ENCODE results near the gene DHRS7C.

The DHRS7C gene, protein sequence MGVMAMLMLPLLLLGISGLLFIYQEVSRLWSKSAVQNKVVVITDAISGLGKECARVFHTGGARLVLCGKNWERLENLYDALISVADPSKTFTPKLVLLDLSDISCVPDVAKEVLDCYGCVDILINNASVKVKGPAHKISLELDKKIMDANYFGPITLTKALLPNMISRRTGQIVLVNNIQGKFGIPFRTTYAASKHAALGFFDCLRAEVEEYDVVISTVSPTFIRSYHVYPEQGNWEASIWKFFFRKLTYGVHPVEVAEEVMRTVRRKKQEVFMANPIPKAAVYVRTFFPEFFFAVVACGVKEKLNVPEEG

DNA sequence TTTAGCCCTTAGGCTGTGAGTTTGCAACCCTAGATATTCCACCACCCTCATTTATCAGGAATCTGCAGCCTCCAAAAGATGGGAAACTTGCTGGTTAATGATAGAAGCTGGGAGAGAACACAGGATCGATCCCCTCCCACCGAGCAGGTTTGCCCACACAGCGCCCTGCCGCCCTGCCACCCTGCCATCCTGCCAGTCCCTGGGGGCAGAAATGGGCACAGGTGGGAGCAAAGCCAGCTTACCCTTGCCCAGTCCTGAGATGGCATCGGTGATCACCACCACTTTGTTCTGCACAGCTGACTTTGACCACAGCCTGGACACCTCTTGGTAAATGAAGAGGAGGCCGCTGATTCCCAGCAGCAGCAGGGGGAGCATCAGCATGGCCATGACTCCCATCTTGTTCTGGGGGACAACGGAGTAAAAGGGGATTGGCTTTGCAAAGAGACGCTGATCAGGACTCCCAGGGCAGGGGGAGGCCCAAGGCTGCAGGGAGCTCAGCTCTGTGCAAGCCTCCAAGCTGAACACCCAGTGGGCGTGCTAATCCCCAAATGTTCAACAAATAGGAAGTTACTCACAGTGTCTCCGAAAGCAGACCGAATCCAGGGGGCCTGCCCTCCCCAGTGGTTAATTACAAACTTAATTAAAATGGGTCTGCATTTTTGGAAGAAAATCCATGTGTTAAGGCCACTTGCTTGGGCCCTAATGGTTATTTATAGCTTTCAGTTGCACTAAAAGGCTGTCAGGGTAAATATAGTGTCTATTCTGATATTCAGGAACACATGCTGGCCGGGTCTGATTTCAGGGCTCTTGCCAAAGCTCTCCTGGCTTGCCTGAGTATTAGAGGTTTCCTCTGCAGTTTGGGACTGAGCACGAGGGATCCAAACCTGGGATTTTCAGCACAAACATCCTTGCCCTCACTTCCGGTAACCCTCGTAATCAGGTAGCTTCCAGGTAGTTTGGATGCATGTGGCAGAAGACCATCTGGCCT lies at the start of gene DHRS7C:
TSS of gene DHRS7C (minus strand) at position 704 of the 988 bp plus-strand sequence. CDS start at position 396, 308 bp downstream.
- DNase-seq (ENCODE audit: low spot score): no peak

DNA sequence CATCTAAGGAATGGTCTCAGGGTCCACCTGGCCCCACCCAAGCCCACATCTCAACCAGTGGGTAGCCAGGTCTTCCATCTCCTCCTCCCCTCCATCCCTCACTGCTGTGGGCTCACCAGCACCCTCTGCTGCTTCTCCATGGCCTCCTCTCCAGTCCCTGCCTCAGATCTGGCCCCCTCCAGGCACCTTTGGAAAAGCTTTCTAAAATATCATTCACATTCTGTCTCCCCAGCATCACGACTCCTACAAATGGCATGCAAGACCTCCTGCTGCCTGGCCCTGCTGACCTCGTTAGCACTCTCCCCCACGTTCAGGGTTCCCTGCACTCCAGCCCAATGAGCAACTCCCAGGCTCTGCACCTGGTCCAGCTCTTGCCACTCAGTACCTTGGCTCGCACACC lies 48.0 kb upstream of the DHRS7C start:
- no peak for DNase-seq (ENCODE audit: low spot score)

DNA sequence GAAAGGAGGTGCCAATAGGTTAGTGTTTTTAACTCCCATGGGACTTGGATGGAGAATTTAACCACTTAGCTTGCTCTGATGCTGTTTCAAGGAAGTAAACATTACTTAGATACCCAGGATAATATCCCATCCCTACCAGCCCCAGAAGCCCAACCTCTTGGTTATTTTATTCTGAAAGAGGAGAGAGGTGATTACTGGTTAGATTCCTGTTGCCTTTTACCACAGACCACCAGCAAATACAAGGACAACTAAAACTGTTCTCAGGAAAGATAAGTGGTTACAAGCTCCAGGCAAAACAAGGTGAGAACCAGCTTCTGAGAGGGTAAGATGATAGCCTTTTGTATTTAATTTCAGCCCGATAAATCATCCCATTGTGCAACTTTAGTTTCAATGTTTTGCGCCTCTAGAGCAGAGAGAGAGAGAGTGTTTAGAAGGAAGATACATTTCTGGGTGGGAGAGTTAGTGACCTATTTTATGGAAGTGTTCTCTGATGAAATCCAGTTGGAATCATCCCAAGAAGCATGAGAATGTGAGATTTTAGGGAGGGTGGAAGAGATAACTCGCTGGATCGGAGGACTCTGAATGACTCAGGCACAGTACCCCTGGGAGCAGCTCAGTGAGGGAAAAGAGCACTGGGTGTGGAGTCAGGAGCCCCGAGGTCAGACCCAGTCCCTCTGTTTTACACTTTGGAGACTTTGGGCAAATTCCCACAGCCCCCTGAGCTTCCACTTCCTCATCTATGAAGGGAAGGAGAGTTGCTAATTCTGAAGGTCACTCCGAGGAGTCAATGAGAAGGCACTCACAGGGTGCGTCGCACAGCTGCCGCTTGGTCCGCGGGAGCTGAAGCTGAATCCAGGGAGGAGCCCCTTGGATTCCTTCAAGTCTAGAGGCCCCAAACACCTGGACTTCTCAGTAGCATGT lies 46.4 kb upstream of the DHRS7C start:
- no peak for DNase-seq (ENCODE audit: low spot score)

DNA sequence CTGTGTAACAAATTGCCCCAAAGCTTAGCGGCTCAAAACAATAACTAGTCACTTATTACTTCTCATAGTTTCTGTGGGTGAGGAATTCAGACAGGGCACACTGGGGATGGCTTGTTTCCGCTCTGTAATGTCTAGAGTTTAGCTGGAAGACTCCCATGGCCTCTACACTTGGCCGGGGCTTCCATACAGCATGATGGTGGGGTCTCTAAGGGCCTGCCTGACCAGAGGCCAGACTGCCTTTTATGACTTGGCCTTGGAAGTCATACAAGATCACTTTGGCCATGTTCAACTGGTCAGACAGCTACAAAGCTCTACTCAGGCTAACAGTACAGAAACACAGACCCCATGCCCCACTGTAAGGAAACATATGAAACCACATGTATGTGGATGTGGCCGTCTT lies 42.5 kb upstream of the DHRS7C start:
- DNase-seq (ENCODE audit: low spot score): no peak

DNA sequence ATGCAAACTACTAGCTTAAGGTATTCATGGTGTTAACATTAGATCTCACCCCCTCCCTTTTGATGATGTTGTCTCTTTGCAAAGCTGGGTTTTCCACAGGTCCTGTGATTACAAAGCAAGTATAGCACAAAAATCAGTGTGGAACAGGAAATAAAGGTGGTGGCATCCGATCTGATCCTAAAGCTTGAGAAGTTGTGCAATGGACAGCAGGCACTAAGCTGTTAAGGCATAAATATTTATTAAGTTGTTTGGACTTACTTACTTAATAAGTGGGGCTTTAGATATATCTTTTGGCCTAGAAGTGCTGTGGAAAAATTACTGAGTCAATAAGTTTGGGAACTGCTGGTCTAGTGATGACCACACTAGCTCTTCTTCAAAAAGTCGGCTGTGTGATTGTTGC lies 39.3 kb upstream of the DHRS7C start:
- DNase-seq (ENCODE audit: low spot score): no peak

DNA sequence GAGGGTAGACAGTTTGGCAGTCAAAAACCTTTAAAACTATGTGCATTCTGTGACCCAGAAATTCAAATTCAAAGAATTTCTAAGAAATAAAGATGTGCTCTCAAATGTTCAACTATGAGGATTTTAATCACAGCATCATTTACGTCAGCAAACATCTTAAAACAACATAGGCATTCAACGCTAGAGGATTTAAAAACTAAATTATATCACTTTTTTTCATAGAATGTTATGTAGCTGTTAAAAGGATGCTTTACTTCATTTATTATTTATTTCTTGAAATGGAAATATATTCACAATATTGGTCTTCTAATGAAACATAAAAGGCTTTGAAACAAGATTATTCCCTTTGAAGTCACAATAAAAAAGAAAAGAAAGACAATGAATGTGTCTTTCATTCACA lies 38.0 kb upstream of the DHRS7C start:
- DNase-seq (ENCODE audit: low spot score): no peak

DNA sequence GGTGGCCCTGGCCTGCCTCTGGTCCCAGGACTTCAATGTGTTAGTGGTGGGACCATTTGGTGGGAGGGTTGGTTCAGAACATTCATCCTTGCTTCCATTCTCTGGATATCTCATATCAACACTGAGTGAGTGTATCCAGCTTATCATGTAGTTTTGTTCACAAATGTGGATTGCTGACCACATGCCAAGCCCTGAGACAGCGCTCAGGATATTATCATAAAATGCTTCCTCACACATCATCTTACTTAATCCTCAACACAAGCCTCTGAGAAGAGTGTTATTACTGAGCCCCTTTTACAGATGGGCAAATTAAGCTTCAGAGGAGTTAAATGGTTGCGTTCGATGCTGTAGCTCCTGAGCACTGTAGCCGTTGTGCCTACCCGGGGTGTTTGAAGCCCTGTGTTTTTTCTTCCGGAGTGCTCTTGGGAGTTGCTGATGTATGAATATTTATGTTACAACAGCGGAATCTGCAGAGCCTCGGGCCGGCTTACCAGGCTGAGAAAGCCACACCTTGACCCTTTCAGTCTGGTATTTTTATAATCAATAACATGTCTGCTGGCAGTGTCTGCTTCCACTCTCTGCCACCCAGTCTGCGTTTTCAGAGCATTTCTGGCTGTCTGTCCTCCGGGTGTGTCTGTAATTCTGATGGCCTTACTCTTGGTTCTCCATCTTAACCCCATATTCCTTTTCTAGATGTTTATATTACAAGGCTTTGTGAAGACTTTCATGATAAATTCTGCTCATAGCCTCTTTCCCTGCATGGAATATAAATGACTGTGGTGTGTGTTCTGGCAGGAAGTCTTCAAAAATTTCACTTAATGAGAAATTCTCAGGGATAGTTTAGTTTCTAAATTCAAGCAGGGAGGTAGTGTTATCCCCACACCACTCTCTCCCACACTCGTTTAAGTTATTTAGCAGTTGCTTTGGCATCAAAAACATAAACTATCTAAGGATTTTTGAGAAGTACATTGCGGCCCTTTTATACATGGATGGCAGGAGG lies 37.2 kb upstream of the DHRS7C start:
- no peak for DNase-seq (ENCODE audit: low spot score)

DNA sequence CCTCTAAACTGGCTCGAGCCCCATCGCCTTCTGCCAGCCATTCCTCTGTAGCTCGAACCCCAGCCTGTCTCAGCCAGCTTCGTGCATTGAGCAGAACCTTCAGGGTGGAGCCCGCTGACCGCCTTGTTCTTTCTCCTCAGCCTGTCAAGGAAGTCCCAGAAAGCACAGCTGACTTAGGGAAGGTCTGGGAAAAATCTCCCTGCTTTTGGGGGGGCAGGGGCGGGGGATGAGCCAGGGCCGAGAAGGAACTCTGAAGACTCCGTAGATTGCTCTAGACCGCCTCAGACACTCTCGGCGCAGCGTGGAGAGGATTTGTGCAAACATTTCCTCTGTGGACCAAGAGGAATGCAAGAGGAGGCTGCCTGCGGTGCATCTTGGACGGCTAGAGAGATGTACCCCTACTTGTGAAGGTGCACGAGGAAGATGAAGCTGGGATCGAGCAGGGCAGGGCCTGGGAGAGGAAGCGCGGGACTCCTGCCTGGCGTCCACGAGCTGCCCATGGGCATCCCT lies 34.3 kb upstream of the DHRS7C start, which contains the start of gene GLP2R:
TSS of gene GLP2R (plus strand) at position 284 of the 510 bp plus-strand sequence. CDS start at position 424, 140 bp downstream.
- DNase-seq (ENCODE audit: low spot score): no peak

DNA sequence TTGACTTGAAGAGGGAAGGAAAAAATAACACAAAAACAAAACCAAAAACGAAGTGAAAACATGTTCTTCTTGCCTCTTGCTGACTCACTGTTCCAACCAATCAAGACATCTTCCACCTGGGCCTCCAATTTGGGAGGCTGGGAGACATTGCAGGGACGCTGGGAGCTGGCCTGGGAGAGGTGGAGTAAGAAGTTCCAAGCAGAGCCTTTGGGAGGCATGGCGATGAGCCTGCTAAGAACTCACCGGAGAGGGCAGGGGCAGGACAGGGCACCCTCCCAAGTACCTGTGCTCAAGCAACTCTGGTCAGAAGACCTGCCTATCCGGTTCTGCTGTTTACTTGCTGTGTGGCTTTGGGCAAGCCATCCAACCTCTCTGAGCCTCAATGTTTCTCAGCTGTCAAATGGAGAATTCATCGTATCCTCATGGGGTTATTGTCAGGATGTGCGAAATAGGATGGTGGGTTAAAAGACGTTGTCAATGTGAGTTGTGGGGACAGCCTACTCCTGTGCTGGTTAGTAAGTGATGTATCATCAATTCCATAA lies 33.5 kb upstream of the DHRS7C start:
- no peak for DNase-seq (ENCODE audit: low spot score)

DNA sequence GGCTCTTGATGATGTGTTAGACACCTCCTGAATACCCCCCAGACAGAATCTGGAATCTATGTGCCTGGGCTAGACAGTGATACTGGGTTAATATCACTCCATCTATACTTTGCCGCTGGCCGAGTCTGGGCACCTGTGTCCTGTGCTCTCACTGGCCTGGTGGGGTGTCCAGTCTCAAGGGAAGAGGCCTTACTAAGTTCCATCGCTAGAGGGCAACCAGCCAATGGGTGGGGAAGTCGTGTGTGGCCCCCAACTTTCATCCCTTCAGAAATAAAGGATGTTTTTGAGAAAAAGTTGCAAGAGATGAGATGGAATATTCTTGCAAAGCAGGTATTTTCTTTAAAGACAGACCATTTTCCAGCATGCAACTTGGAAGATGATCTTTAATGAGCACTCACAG lies 32.7 kb upstream of the DHRS7C start:
- no peak for DNase-seq (ENCODE audit: low spot score)

DNA sequence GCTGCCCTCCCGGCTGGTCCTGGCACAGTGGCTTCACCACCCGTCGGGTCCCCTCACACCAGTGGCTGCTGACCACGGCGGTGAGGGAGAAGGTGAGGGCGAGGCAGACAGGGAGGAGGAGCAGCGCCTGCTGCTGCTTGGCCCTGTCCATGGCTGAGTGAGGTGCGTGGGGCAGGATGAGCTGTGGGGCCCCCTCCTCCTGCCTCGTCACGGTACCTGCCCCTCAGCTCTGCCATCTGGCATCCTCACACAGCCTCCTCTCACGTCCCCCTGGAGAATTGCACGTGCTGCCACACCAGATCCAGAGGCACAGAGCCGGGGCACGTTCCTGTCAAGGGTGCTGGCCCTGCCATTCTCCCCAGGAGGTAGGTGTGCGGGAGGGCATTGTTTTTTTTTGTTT lies 30.5 kb upstream of the DHRS7C start, which contains the start of gene GSG1L2:
TSS of gene GSG1L2 (minus strand) at position 159 of the 400 bp plus-strand sequence. CDS start at position 151, 8 bp downstream.
- no peak for DNase-seq (ENCODE audit: low spot score)

DNA sequence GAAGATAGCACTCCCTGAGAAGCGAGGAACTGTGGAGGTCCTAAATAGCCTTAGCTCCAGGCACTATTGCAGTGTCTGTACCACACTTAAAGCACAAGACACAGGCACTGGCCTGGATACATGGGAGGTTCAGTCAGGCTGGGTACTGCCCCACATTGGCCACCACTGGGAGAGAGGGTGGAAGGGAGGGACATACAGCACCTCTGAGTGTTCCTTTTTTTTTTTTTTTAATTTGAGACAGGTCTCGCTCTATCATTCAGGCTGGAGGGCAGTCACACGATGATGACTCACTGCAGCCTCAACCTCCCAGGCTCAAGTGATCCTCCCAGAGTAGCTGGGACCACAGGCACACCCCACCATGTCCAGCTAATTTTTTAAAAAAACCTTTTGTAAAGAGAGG lies 29.1 kb upstream of the DHRS7C start:
- DNase-seq (ENCODE audit: low spot score): no peak

DNA sequence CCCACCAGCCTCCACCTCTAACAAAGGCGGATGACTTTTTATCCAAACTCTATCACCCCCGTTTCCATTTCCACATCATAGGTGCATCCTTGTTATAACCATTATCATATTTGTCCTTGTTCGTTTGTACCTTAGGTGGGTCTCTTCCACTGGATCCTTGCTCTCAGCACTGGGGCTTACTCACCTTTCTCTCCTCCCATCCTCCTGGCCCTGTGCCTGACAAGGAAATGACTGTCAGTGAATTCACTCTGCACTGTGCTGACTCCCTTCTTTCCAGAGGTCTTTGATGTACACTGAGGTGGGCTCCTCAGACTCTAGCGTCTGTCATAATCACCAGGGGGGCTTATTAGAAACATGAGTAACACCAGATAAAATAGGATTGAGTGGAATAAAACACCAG lies 27.4 kb upstream of the DHRS7C start:
- DNase-seq (ENCODE audit: low spot score): no peak

DNA sequence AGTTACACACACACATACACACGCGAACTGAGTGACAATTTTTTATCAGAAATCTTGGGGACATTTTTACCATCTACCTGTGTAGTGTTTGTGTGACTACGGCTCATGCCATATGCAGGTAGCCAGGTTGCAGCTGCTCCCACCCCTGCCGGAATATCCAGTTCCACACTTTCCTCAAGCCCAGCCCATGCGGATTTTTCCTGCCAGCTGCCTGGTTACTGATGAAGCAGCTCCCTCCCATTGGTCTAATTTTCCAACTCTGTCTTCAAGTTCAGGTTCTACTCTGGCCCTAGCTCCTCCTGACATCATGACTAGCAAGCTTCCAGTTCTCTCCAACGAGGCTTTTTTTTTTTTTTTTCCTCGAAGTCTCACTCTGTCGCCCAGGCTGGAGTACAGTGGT lies 25.7 kb upstream of the DHRS7C start:
- DNase-seq (ENCODE audit: low spot score): no peak

DNA sequence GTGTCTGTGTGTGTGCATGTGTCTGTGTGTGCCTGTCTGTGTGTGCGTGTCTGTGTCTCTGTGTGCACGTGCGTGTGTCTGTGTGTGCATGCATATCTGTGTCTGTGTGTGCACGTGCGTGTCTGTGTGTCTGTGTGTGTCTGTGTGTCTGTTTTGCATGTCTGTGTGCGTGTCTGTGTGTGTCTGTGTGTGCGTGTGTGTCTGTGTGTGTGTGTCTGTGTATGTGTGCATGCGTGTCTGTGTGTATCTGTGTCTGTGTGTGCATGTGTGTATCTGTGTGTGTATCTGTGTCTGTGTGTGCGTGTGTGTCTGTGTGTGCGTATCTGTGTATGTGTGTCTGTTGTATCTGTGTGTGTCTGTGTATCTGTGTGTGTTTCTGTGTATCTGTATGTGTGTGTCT lies 25.1 kb upstream of the DHRS7C start:
- no peak for DNase-seq (ENCODE audit: low spot score)

DNA sequence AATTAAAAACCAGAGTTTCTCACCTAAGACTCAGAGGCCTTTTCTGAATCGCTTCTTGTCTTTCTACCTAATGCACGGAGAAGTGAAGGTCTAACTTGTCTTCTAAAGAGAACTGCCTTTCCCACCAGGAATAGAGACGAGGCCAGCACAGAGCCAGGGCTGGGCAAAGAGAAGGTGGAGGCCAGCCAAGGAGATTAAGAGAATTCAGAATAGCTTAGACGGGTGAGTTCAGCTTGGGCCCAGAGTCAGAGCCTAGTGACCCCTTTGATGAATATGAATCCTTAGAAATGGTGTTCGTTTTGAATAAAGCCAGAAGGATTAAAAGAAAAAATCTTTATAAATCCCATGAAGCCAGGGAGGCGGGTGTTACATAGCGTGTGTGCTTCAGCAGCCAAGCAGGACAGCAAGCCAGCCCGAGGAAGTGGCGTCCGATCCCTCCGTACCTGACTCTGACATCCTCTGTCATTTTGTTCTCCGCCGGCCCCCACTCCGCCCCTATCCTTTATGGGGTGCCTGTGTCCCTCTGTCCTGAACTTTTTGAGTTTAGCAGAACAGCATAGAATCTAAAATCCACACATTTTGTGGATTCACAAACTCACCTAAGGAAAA lies 23.0 kb upstream of the DHRS7C start:
- DNase-seq (ENCODE audit: low spot score): no peak

DNA sequence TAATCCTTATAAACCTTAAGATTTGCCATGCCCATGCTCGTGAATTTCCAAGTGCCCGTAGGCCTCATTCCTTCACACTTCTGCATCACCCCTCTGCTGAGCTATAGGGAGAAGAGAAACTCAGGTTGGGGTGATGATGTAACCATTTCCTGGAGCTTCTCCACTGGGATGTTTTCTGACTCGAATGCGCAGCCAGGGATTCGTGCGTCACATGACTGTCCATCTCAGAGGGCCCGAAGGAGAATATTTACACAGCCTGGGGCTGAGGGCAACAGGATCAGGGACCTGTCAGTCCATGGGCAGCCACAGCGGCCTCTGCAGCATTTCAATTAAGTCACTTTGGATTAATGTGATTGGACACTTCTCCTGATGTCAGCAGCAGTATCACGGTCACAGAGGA lies 21.8 kb upstream of the DHRS7C start:
- no peak for DNase-seq (ENCODE audit: low spot score)

DNA sequence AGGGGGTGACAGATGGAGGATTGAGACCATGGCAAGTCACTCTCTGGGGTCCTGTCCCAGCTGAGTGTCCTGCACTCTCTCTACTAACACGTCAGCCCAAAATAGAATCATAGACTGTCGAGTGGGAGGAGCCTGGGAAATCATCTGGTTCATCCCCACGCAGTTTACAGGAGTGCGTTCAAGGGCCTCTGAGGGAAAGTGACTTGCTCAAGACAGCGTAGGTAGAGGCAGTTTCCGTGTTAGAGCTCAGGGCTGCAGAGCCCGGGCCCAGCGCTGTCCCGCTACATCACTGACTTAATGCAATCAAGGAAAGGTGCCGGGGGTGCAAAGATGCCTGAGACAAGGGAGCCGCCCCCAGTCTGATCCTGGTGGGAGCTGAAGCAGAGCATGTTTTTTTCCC lies 20.1 kb upstream of the DHRS7C start:
- DNase-seq (ENCODE audit: low spot score): no peak

DNA sequence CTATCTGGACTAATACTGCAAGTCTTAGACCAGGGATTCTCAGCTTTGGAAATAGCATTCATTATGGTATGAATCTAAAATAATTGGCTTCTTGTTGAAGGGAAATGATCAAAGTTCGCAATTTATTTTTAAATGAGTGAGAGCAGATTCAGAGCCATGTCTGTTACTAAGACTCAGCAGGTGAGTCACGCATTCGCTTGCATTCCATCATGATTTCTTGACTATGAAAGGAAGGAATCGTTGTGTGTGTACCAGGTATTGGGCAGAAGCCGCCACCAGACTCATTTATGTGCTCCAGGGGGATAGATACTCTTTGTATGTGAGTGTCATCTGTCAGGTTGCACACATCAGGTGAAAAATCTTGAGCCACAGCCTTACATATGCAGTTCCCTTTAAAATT lies 19.7 kb upstream of the DHRS7C start:
- no peak for DNase-seq (ENCODE audit: low spot score)

Data from germinal center (tissue), 1 donor.